ENCODE data around the gene CTSZ.
"Not testable (repeated sequence)": the region's sequence is repeated elsewhere in the genome, so short reads cannot be mapped to it uniquely, and the experiment has no call there.

The CTSZ gene

DNA sequence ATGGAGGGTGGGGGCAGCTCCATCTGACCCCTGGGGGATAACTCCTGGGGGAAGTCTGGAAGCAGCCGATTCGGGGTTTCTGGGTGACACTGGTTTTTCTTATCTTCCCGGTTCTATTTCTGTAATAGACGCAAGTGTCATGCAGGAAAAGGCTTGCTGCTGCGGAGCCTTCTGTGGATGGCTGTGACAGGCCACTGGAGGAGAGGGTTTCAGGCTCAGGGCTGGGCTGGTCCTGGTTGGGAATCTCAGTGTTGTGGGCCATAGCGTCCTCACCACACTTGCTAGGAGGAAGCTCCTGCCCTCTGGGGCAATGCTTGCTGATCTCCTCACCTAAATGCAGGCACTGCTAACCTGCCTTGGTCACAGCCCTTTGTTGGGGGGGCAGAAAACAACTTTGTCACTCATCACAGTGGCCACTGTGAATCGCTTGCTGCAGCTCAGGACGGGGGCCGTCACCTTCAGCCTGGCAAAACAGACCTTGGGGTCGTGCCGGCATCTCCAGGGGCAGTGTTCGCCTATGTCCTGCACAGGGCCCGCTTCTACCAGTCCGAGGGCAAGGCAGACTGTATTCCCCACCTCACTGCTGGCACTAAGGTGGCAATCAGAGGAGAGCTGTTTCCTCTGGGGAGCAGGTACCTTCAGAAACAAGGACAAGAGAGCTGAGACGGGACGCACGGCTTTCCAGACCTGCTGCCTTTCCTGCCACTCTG, 7.8 kb upstream of the CTSZ start:
- in situ Hi-C loops (cut with MboI; ENCODE audit: low sequenced_read_pairs), result no loop called here

DNA sequence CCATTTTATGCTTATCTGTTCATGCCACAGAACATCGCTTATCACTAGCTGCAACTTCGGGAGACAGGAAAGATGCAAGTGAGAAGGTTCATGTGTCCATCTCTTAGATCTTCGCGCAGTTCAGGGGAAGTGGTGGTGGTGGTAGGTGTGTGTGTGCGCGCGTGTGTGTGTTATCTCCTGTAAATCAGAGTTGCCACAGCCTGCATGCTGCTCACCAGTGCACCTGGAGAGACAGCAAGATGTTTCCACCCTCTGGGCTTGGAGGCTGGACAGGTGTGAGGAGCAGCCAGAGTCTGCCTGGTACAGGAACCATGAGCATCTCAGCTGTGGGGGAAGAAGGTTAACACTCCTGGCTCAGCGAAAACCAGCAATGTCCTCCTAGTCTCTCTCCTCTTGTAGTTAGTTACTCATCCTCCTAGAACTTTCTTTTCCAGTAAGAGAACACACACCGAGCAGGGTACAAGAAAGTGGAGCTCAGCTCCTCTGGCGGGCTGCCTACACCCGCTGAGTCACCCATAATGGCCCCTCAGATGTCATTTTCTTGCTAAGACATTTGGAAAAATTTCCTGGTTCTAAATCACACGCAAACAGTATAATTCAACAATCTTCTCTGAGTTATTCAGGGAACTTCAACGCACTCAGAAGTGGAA, 7.0 kb upstream of the CTSZ start:
- in situ Hi-C loops (cut with MboI; ENCODE audit: low sequenced_read_pairs), result no loop called here

DNA sequence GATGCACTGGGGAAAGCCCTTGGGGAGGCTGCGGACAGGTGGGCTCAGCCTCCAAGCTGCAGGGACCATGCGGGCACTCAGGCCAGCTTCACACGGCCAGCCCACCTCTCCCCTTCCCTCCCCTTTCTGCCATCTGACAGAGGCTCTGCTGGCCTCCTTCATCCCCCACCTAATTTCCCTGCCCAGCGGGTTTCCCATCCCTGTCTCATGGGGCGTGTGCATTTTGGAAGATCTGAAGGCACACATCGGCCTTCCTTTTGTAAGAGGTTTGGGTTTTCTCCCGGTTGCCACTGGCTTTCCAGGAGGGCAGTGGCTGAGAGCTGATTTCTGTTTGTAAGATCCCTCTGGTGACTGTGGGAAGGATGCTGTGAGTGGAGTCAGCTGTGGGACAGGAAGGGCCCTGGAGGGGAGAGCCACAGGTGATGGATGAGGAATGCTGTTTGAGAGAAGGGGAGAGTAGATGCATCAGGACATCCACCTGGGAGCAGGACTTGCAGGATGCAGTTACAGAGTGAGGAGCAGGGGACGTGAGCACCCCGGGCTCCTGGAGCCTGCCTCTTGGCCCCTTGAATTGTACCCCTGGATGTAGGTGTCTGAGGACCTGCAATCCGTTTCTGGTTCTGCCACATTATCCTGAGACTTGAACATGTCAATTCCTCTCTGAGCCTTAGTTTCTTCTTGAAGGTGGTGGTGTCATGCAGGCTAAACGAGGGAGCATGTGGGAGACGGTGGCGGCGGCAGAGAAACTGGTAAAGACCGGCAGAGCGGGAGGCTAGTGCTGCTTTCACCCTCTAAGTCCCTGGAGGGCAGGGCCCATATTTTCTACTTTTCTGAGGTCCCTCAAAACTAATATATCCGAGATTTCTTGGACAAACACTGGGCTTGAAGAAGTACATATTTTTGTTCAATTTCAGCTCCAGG, 6.2 kb upstream of the CTSZ start:
- in situ Hi-C loops (cut with MboI; ENCODE audit: low sequenced_read_pairs), result no loop called here

DNA sequence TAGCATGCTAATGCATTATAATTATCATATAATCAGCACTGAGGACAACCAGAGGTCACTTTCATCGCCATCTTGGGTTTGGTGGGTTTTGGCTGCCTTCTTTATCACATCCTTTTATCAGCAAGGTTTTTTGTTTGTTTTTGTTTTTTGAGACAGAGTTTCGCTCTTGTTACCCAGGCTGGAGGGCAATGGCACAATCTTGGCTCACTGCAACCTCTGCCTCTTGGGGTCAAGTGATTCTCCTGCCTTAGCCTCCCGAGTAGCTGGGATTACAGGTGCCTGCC, 4.8 kb upstream of the CTSZ start:
- in situ Hi-C loops (cut with MboI; ENCODE audit: low sequenced_read_pairs), result not testable (repeated sequence)

DNA sequence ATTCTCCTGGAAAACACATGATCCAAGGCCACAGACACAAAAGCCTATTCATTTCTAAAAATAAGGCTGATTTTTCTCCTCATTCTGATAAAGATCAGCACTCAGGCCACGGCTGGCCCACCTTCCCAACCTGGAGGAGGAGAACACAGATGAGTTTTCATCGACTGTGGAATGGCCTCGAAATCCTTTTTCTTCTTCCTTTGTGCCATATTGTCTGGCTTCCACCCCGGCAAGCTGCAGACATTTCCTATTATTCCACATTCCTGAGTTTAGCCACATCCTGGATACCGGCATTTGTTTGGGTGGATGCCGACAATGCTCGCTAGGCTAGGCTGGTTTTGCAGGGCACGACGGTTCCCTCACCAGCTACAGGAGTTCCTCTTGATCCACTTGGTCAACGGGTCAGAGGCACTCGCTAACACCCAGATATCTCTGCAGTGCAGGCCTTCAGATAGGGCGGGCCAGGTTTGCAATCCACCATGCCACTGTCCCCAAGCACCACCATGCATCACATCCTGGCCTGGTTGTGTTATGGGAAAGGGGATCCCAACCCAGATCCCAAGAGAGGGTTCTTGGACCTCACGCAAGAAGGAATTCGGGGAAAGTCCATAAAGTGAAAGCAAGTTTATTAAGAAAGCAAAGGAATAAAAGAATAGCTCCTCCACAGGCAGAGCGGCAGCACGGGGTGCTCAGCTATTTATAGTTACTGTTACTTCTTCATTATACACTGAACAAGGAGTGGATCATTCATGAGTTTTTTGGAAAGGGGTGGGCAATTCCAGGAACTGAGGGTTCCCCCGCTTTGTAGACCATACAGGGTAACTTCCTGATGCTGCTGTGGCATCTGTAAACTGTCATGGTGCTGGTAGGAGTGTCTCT, 4.2 kb upstream of the CTSZ start:
- in situ Hi-C loops (cut with MboI; ENCODE audit: low sequenced_read_pairs), result no loop called here

DNA sequence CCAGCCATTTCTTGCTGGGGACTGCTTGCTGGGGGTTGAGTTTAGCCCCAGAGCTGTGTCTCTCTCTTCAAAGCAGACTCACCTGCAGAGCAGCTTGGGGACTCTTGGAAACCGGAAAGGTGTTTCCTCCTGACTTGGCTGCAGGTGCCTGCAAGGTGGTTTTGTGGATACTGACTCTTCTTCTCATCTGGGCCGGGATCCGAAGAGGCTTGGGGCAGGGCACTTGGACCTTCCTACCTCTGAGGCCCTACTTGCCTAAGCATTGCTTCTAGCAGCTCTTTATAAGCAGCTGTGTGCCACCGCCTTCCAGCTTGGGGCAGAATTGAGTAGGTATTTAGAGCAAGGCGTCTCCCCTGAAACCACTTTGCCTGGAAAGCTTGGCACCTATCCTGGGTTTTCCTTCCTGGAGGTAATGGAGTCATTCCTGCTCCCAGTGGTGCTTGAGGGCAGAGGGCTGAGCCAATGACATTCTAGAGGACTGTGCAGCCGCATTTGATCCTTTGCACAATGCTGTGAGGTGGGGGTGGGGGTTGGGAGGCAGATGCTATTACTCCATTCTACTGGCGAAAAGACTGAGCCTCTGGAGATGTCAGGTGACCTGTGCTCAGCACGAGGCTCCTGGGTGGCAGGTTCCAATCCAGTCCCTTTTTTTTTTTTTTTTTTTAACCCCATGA, 3.4 kb upstream of the CTSZ start:
- in situ Hi-C loops (cut with MboI; ENCODE audit: low sequenced_read_pairs), result no loop called here

DNA sequence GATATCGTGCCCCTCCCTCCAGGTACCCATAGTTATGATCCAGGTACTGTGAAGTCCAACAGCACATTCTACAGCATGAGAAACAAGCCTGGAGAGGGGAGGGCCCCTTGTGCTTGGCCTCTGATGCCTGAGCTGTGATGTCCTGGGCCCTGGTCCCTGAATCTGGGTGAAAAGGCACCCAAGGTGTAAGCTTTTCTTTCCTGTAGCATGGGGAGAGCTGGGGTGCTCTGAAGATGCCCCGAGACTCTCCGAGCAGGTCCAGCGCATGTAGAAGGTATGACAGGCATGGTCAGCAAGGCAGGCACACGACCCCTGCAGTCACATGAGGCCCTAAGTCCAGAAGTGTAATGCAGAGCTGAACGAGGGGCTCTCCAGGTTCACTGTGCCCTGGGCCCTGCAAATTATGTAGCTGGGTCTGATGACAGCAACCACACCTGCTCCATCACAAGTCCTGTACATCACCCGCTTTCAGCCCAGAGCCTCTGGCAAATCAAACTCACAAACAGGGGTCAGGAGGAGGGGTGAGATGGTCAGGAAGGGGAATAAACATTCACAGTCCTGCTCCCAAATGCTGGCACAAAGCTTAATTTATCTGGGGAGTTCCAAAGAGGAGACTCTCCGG, 1.8 kb upstream of the CTSZ start:
- in situ Hi-C loops (cut with MboI; ENCODE audit: low sequenced_read_pairs), result no loop called here

DNA sequence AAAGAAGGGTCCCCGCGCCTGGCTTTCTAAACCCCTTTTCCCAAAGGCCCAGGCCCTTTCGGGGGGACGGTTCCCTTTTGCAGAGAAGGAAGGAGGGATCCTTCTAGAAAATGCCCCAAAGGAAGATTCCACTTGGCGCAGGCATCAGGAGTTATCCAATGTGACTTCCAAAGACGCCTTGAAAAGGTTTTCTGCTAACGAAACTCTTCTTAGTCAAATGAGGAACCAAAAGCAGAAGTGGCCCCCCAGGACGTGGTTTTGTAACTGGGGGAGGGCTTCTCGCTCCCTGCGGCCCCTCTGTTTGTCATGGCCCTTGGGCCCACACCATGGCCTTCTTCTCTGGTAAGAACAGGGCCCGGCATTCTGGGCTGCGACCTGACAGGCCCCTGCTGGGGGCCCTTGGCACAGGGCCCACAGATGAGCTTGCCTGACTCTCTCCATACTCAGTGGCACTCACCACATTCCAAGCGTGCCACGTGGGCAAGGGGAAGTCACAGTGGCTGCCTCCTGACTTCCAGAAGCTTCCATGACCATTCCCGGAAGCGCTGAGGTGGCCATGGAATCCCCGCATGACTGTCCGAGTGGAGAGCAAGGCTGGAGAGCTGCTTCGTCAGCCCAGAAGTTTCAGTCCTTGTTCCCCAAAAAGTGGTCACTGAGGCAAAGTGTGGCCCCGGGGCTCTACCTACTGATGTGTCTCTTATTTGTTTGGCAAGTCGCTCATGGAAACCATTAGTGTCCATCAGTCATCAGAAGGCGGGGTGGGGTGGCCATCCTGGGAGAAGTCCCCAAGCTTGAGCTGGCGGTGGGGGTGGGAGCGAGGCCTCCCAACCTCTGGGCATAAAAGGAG, 834 bp upstream of the CTSZ start:
- in situ Hi-C loops (cut with MboI; ENCODE audit: low sequenced_read_pairs), result no loop called here

DNA sequence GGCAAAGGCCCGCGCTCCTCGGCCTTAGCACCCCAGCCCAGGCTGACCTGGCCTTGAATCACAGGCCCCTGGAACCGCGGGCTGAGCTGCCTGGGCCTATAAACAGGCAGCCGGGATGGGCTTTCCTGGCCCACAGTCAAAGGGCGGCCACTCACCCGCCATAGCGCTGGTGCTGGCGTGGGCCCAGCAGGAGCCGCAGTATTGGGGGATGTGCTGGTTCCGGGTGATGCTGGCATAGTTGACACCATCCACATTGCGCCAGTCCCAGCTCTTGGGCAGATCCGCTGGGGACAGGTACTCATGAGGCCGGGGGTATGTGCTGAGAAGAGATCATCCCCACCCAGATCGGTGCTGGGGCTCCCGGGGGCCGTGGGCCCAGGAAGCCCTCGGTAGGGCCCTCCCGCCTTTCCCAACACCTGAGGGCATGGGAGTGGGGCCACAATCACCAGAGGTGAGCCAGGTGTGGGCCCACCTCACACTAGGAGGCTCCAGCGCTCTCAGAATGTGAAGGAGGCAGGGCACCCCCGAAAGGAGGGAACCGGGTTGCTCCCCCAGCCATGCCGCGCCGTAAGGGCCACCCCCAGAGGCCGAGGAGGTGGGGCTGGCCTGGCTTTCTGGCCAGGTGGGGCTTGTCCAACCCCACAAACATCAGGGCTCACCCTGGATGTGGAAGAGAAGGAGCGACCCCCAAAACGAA, 739 bp downstream of the CTSZ start:
- in situ Hi-C loops (cut with MboI; ENCODE audit: low sequenced_read_pairs), result no loop called here

DNA sequence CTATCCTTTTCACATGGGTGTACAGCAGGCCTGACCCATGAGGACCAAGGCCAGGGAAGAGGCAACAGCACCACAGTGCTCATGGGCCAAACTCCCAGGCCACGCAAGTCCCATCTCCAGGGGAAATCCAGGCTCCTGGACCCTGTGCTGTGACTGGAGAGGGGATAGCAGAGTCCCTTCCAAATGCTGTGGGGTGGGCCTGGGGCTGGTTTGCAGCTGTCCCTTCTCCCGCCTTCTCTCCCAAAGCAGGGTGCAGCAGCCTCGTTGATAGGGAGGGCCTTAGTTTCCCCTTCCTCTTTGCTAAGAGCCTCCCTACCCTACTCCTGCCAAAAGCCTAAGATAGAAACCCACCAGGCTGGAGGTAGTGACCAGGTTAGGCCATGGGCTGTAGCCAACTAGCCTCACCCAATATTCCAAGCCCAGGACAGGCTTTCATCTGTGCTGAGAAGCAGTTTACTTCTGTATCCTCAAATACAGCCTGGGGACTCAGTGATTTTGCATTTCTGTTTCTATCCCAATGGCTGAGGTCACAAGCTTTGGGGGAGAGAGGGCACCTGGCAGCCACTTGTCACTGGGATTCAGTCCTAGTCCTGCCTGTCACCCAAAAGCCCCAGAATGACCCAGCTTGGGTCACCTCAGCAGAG, 1.4 kb downstream of the CTSZ start:
- in situ Hi-C loops (cut with MboI; ENCODE audit: low sequenced_read_pairs), result no loop called here

DNA sequence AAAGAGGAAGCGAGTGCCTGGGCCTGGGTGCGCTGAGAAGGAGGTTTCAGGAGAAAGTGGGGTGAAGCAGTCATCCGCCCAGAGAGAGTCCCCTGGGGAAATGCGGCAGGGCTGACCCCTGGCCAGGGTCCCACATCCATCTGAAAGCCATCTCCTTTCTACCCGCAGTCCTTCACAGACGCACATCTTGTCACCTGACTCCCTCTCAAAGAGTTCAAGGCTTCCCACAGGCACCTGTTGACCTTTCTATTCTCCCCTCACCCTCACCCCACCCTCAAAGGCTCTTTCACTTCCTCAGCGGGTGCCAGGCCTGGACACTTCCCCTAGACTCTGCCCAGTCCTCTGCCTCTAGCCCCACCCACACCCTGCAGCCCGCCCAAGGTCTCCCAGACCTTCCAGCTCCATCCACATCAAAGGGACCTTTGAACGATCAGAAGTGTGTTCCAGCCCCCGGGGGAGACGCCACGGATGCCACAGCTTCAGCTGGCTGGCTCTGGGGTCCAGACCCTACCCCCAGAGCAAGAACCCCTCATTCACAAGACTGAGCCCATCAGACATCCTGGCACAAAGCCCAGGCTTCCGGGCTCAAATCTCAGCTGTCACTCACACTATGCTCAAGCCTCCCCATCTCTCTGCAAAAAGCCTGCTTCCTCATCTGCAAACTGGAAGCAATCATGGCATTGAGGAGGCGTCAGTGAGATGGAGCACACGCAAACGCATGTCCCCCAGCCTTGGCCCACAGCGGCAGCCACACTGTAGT, 2.1 kb downstream of the CTSZ start:
- in situ Hi-C loops (cut with MboI; ENCODE audit: low sequenced_read_pairs), result no loop called here

DNA sequence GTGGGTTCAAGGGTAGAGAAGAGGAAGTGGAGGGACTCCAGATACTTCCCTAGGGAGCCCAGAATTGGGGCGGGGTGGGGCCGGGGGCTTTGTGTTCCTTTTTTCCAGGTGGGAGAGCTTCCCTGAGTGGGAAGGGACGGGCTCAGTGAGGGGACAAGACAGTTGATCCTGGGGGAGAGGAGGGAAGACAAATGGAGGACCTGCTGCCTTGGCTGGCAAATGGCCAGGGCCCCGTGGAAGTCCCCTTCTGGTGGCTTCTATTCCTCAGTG, 2.6 kb downstream of the CTSZ start:
- in situ Hi-C loops (cut with MboI; ENCODE audit: low sequenced_read_pairs), result no loop called here

DNA sequence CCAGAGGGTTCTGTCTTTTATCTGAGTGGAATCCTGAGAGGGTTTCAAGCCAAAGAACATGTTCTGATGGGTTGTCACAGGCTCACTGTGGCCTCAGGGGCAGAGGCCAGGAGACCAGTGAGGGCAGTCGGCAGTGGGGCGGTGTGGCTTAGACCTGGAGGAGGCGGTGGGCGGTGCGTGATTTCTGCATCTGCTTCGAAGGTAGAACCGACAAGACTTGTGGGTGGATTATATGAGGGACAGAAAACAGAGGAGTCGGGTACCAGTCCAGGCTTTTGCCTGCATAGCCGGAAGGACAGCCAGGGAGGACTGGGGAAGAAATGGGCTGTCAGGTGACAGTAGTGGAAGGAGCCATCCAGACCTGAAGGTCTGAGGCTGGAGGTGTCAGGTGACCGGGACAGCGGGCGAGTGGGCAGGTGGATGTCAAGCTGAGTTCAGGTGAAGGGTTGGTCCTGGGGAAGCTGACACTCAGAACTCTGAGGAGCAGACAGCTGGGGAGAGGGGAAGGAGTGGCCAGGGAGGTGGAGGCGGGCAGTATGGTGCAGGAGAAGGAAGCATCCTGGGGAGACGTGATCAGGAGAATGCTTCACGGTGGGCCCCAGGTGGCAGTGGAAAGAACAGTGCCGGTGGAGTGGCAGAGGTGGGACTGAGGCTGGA, 3.1 kb downstream of the CTSZ start:
- in situ Hi-C loops (cut with MboI; ENCODE audit: low sequenced_read_pairs), result no loop called here

DNA sequence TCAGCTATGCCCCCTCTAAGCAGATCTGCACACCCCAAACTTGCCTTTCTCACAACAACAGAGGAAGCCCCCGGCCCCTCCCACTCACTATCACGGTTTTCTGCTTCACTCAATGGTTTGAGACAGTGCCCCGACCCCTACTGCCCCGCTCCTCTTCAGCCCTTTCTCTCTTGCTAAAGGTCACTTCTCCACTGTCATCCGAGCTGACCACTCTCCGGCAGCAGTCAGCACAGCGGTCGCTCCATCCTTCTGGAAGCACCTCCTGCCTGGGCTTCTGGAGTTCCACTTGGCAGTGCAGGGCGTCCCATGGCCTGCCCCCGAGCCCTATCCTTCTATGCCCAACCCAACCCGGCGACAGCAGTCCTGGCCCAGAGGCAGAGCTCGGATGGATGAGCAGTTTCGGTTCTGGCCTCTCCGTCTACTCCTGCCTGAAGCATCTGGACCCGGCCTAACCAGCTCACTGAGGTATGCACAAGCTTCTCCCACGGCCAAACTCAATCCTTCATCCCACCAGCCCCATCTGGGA, 4.1 kb downstream of the CTSZ start:
- in situ Hi-C loops (cut with MboI; ENCODE audit: low sequenced_read_pairs), result no loop called here

DNA sequence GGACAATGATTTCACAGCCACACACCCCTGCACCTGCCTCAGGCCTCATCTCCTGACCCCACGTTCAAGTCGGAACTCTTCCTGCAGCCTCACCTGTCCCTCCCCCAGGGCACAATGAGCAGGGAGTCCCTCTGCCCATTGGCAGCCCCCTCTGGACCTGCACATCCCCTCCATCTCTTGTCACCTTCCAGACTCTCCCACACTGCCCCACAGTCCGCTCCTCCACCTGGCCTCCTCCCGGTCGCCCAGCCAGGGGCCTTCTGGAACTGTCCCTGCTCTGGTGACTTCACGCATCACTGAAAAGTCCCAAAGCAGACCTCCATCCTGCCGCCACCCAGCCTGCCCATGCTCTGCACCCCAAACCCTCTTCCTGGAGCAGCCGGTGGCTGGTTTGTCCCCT, 4.7 kb downstream of the CTSZ start:
- in situ Hi-C loops (cut with MboI; ENCODE audit: low sequenced_read_pairs), result no loop called here

DNA sequence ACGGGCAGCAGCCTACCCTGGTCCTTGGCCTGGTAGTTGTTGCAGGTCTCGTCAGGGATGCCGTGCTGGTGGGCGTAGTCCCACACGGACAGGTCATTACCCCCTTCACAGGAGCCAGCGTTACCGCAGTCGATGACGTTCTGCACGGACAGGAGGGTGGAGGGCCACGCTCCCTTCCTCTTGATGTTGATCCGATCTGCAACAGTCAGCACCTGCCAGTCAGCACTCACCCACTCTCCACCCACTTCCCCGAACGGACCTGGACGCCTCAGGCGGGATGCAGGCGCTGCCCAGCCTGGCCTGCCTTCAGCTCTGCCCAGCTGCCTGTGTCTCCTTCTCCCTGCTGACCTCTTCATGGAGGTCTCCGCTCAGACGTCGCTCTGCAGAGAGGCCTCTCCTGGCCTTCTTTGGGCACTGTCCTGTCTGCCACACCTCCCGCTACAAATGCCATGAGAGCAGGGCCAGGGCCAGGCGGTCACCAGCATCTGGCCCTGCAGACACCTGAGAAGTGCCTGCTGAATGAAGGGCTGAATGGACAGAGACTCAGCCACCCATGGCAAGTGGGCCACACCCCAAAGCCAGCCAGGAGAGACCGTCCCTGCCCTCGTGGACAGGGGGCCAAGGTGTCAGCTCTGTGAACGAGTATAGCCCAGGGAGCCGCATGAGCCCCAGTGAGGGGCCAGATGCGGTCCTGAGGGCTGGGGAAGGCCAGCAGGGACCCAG, 5.4 kb downstream of the CTSZ start:
- in situ Hi-C loops (cut with MboI; ENCODE audit: low sequenced_read_pairs), result no loop called here

Data from HL-60/S4 (cell line).